Right lobe of liver (tissue), 4 donors: ENCODE measurements around the gene CBLN3.

Source experiments
- POLR2A ChIP-seq: fragments of 450-650 bp; IDR thresholded peaks from one replicate; pipeline ENCODE4 v1.6.1; 2017; ENCODE audit warnings: antibody characterized with exemption, mild to moderate bottlenecking
- TF ChIP-seq, protein P1 (sequence below), 4 donors: fragments of 200-600 bp in 3 of 4; fragments of 450-650 bp in 1 of 4; IDR thresholded peaks; one replicate each; pipeline versions ENCODE4 v1.5.1 to v1.8.0; 2016 to 2022; ENCODE audit warnings: antibody characterized with exemption in 4 of 4, mild to moderate bottlenecking in 2 of 4
- donor health status: DM: no; HTN: no; CAD: no.
- donor health status: DM: no; HTN: no; CAD: no.
- donor health status: DM: no; HTN: yes; CAD: no.

DNA sequence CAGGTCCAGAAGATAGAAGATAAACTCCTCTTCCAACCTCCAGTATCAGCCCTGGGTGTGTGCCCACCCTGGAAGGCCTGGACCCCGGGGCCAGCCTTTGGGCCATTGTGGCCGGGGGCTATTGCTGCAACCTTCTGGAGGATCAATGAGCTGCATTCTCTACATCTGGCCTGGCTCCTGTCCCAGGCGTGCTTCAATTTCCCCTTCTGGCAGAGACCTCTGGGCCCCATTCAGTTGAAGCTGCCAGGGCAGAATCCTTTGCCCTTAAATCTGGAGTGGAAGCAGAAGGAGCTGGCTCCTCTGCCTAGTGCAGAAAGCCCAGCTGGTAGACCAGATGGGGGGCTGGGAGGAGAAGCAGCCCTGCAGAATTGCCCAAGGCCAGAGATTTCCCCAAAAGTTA lies 20.7 kb downstream of the CBLN3 start:
- TF ChIP-seq, protein P1, sequence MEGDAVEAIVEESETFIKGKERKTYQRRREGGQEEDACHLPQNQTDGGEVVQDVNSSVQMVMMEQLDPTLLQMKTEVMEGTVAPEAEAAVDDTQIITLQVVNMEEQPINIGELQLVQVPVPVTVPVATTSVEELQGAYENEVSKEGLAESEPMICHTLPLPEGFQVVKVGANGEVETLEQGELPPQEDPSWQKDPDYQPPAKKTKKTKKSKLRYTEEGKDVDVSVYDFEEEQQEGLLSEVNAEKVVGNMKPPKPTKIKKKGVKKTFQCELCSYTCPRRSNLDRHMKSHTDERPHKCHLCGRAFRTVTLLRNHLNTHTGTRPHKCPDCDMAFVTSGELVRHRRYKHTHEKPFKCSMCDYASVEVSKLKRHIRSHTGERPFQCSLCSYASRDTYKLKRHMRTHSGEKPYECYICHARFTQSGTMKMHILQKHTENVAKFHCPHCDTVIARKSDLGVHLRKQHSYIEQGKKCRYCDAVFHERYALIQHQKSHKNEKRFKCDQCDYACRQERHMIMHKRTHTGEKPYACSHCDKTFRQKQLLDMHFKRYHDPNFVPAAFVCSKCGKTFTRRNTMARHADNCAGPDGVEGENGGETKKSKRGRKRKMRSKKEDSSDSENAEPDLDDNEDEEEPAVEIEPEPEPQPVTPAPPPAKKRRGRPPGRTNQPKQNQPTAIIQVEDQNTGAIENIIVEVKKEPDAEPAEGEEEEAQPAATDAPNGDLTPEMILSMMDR (IDR thresholded peaks at IDR 0.05) = no peak
- TF ChIP-seq POLR2A = no peak
